Measurements from ENCODE around the gene APOF. TPM values are rescaled to one million over a fixed set of nuclear protein-coding genes. Genes with fewer than 3 reads are reported as not detected.
"Not testable (repeated sequence)": the region's sequence is repeated elsewhere in the genome, so short reads cannot be mapped to it uniquely, and the experiment has no call there.

Gene APOF
- polyA plus RNA-seq, 2 of the 4 experiments (the other 2 are of a cell fraction) = not detected

DNA sequence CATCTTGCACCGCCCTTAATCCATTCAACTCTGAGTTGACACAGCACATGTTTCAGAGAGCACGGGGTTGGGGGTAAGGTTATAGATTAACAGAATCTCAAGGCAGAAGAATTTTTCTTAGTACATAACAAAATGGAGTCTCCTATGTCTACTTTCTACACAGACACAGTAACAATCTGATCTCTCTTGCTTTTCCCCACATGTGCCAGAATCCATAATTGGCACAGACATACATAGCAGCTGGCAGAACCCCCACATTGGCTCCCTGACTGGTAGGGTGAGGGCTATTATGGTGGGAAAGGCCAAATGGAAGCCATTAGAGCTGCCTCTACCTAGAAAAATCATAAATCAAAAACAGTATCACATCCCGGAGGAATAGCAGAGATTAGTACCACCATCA is 38.5 kb upstream of the APOF start:
- WGBS (ENCODE audit: missing lambda C conversion rate) = 51% methylated on average over 2 of the region's 3 CpGs
- ATAC-seq; POLR2A ChIA-PET; H3K4me1 ChIP-seq; H3K27ac ChIP-seq; FAIRE-seq; H3K4me3 ChIP-seq; CTCF ChIA-PET; H3K4me2 ChIP-seq; DNase-seq (ENCODE audit: low read depth in 1 of 2, low spot score in 1 of 2): not testable (repeated sequence)
- TF ChIP-seq EHF (CRISPR knock-in tag; IDR thresholded peaks at IDR 0.05) (peak; percentile 65; the same call in 1 of the 2 replicates), HOXB5 (CRISPR knock-in tag; IDR thresholded peaks at IDR 0.05) (peak; percentile 69; the same call in 1 of the 2 replicates), ZSCAN20 (CRISPR knock-in tag; IDR thresholded peaks at IDR 0.05) (0 out of 2 replicates have a peak, but pooled peaks have one; percentile 24), FOXS1 (CRISPR knock-in tag; IDR thresholded peaks at IDR 0.05) (peak; percentile 22; the same call in 1 of the 2 replicates), HOXB13 (CRISPR knock-in tag; IDR thresholded peaks at IDR 0.05; ENCODE audit: low read depth) (peak; percentile 68; the same call in 1 of the 2 replicates)
- H3K9me3 ChIP-seq = peaks cover 13% of the 10 kb centered on the region; the same call in 2 of the 3 replicates

DNA sequence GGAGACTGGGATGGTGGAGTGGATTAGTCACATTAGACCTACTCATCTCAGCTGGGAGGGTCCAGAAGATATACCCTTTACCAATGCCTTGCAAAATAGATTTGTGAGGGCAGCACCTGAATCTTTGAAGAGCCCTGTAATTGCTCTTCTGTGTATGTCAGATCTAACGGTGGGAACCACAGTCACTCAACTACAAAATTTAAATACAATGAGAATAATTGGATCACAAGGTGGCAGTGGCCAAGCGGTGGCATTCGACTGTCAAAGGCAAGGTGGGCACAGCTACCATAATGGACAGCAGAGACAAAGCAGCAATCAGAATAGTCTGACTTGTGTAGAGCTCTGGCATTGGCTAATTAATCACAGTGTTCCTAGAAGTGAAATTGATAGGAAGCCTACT is 36.8 kb upstream of the APOF start:
- H3K4me3 ChIP-seq; DNase-seq (ENCODE audit: low read depth in 1 of 2, low spot score in 1 of 2); H3K27ac ChIP-seq; FAIRE-seq; H3K4me2 ChIP-seq; H3K4me1 ChIP-seq; POLR2A ChIA-PET; ATAC-seq: not testable (repeated sequence)
- WGBS (ENCODE audit: missing lambda C conversion rate) = 63% methylated on average over 3 of the region's 3 CpGs
- peaks cover 13% of the 10 kb centered on the region; the same call in 2 of the 3 replicates for H3K9me3 ChIP-seq
- CTCF ChIA-PET = interaction anchor here (0.6 kb wide), 1 partner anchor 132 kb away, joined by 3 read pairs; no protein-coding TSS in a partner anchor

DNA sequence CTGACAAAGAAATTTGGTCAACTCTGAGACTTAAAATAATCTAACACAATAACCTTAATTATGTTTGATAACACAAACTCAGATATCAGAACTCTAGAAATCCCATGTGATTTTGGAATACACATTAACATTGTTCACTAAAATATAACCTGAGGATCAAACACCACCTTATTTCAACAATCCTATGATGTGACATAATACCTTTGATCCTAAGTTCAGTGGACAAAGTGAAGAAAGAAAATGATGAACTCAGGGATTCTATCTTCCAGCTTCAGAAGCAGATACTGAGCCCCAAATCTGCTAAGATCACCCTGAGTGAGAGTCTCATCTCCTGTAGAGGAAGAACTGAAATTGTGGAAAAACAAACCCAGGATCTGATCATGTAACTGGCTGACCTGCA is 35.7 kb upstream of the APOF start:
- POLR2A ChIA-PET = interaction anchor here (0.7 kb wide), 1 partner anchor 35 kb away, joined by 3 read pairs; no protein-coding TSS in a partner anchor
- ATAC-seq (no peak), DNase-seq (ENCODE audit: low read depth in 1 of 2, low spot score in 1 of 2) (no peak), FAIRE-seq (no peak)
- Histone ChIP-seq H3K4me1 (no peaks in the 10 kb centered on the region), H3K27ac (no peak overlapping the region), H3K9me3 (peaks cover 18% of the 10 kb centered on the region; the same call in 2 of the 3 replicates), H3K4me3 (no peak overlapping the region), H3K4me2 (no peak overlapping the region)
- CTCF ChIA-PET = interaction anchor here (0.6 kb wide), 1 partner anchor 67 kb away, joined by 3 read pairs; no protein-coding TSS in a partner anchor
- no peak for TF ChIP-seq NPAS2 (CRISPR knock-in tag; IDR thresholded peaks at IDR 0.05; ENCODE audit: borderline replicate concordance)
- TF ChIP-seq, protein P1, sequence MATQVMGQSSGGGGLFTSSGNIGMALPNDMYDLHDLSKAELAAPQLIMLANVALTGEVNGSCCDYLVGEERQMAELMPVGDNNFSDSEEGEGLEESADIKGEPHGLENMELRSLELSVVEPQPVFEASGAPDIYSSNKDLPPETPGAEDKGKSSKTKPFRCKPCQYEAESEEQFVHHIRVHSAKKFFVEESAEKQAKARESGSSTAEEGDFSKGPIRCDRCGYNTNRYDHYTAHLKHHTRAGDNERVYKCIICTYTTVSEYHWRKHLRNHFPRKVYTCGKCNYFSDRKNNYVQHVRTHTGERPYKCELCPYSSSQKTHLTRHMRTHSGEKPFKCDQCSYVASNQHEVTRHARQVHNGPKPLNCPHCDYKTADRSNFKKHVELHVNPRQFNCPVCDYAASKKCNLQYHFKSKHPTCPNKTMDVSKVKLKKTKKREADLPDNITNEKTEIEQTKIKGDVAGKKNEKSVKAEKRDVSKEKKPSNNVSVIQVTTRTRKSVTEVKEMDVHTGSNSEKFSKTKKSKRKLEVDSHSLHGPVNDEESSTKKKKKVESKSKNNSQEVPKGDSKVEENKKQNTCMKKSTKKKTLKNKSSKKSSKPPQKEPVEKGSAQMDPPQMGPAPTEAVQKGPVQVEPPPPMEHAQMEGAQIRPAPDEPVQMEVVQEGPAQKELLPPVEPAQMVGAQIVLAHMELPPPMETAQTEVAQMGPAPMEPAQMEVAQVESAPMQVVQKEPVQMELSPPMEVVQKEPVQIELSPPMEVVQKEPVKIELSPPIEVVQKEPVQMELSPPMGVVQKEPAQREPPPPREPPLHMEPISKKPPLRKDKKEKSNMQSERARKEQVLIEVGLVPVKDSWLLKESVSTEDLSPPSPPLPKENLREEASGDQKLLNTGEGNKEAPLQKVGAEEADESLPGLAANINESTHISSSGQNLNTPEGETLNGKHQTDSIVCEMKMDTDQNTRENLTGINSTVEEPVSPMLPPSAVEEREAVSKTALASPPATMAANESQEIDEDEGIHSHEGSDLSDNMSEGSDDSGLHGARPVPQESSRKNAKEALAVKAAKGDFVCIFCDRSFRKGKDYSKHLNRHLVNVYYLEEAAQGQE (IDR thresholded peaks at IDR 0.05) = no peak
- TF ChIP-seq, protein P2, sequence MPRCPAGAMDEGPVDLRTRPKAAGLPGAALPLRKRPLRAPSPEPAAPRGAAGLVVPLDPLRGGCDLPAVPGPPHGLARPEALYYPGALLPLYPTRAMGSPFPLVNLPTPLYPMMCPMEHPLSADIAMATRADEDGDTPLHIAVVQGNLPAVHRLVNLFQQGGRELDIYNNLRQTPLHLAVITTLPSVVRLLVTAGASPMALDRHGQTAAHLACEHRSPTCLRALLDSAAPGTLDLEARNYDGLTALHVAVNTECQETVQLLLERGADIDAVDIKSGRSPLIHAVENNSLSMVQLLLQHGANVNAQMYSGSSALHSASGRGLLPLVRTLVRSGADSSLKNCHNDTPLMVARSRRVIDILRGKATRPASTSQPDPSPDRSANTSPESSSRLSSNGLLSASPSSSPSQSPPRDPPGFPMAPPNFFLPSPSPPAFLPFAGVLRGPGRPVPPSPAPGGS (IDR thresholded peaks at IDR 0.05) = no peak
- TF ChIP-seq RFX5 (IDR thresholded peaks at IDR 0.05) = no peak
- TF ChIP-seq CBX8 (IDR thresholded peaks at IDR 0.05) = no peak
- no peak for TF ChIP-seq ZFP36 (IDR thresholded peaks at IDR 0.05; ENCODE audit: borderline replicate concordance, partially characterized antibody)
- TF ChIP-seq, protein P3, sequence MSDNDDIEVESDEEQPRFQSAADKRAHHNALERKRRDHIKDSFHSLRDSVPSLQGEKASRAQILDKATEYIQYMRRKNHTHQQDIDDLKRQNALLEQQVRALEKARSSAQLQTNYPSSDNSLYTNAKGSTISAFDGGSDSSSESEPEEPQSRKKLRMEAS (IDR thresholded peaks at IDR 0.05) = no peak
- TF ChIP-seq HDAC2 (IDR thresholded peaks at IDR 0.05) = no peak
- TF ChIP-seq HEYL (CRISPR knock-in tag; IDR thresholded peaks at IDR 0.05) = no peak
- TF ChIP-seq CEBPB (IDR thresholded peaks at IDR 0.05) = no peak
- no peak for TF ChIP-seq FOSB (CRISPR knock-in tag; IDR thresholded peaks at IDR 0.05)
- TF ChIP-seq, protein P4, sequence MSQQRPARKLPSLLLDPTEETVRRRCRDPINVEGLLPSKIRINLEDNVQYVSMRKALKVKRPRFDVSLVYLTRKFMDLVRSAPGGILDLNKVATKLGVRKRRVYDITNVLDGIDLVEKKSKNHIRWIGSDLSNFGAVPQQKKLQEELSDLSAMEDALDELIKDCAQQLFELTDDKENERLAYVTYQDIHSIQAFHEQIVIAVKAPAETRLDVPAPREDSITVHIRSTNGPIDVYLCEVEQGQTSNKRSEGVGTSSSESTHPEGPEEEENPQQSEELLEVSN (IDR thresholded peaks at IDR 0.05; ENCODE audit: borderline replicate concordance, low read depth) = no peak
- no peak for TF ChIP-seq BHLHE40 (IDR thresholded peaks at IDR 0.05; ENCODE audit: low read depth, low read length)
- TF ChIP-seq EHMT2 (IDR thresholded peaks at IDR 0.05; ENCODE audit: low read depth) = no peak
